Heart right ventricle (tissue), 16 donors: ENCODE results near the gene CASK. TPM values are rescaled to one million over a fixed set of nuclear protein-coding genes. Genes with fewer than 3 reads are reported as not detected.

Experiments
- ATAC-seq, 8 donors: fragments of 200-7000 bp; cut with Tn5 transposase; one replicate each; pipeline ENCODE4 v1.9.1; 2020; ENCODE audit warnings: mild to moderate bottlenecking in 8 of 8, moderate library complexity in 8 of 8, moderate number of reproducible peaks in 1 of 8
- DNase-seq, 2 donors: peaks; one replicate each; pipeline ENCODE4 v3.0.0-alpha.2; 2020
- H3K27ac ChIP-seq, 10 donors: fragments of 200-600 bp; sonication (generic) in 2 of 10; one replicate each; pipeline versions ENCODE4 v1.5.0 to v1.8.0; 2020 to 2022; ENCODE audit warnings: mild to moderate bottlenecking in 3 of 10
- H3K27me3 ChIP-seq, 7 donors: fragments of 200-600 bp; one replicate each; pipeline ENCODE4 v1.8.0; 2021 to 2022; ENCODE audit warnings: mild to moderate bottlenecking in 2 of 7
- H3K36me3 ChIP-seq, 9 donors: fragments of 200-600 bp; sonication (generic) in 1 of 9; one replicate each; pipeline versions ENCODE4 v1.5.0 to v1.8.0; 2020 to 2022; ENCODE audit warnings: mild to moderate bottlenecking in 2 of 9
- H3K4me1 ChIP-seq, 9 donors: fragments of 200-600 bp; sonication (generic) in 1 of 9; one replicate each; pipeline versions ENCODE4 v1.5.0 to v1.8.0; 2020 to 2022; ENCODE audit warnings: mild to moderate bottlenecking in 4 of 9
- H3K4me3 ChIP-seq, 10 donors: fragments of 200-600 bp; sonication (generic) in 2 of 10; one replicate each; pipeline versions ENCODE4 v1.5.0 to v1.8.0; 2020 to 2022; ENCODE audit warnings: mild to moderate bottlenecking in 7 of 10, moderate library complexity in 2 of 10
- H3K9me3 ChIP-seq, 11 donors: fragments of 200-600 bp in 10 of 11; sonication (generic) in 2 of 11; one replicate each; pipeline versions ENCODE4 v1.5.0 to v1.8.0; 2013 to 2022; ENCODE audit warnings: mild to moderate bottlenecking in 2 of 11, control low read depth in 1 of 11, moderate library complexity in 1 of 11
- WGBS, 2 donors: extraction: QIAGEN DNeasy Blood & Tissue Kit; methylation state at CpG; one replicate each; pipeline ENCODE4 v1.1.7; 2013; ENCODE audit warnings: inconsistent platforms in 1 of 2; 5-methylcytosine and 5-hydroxymethylcytosine counted together
- intact Hi-C, 10 donors: fragments of 100-400 bp; cut with DNase I; formaldehyde crosslinking; loops; one replicate each; pipeline versions ENCODE4 v1.11.1 to v1.14.2; 2022
- polyA plus RNA-seq, 2 donors: library from polyadenylated mRNA; stranded (reverse); fragments of 200-250 nt; gene quantifications; one replicate each; pipeline ENCODE4 v1.2.3, GENCODE V29; 2013
- total RNA-seq, 10 donors: library from RNA; stranded (reverse); fragmentation: NEBNext Ultra II Directional in 3 of 10; extraction: Animal tissue kit (Norgen Biotek cat#: 25700) in 3 of 10; gene quantifications; one replicate each; pipeline versions ENCODE4 v1.2.1 to v1.2.4, GENCODE V29; 2021 to 2023
- TF ChIP-seq, protein P1 (sequence below), 9 donors: fragments of 200-600 bp; sonication (generic) in 2 of 9; IDR thresholded peaks; one replicate each; pipeline versions ENCODE4 v1.5.0 to v1.8.0; 2021 to 2022; ENCODE audit warnings: antibody characterized with exemption in 9 of 9, mild to moderate bottlenecking in 5 of 9, moderate library complexity in 1 of 9
- donor health status: Arrhythmogenic right ventricular cardiomyopathy.
- donor health status: ischemic (EF 13 %, LVEDD 7.1; RV severe dilation, severe dysfunction).
- donor health status: healthy with polysubstance abuse.
- donor health status: DM: no; HTN: yes; CAD: no.
- donor health status: DM: no; HTN: no; CAD: no.
- donor health status: ischemic (EF 25% LVEDD 6.9; RV normal size, moderate dysfunction).
- donor health status: ischemic (EF 25% LVEDD 5.7; RV mildly dilated, moderate dysfunction).
- donor health status: healthy.
- donor health status: DM: yes; HTN: yes; CAD: no.
- donor health status: Ischemic cardiomyopathy.
- donor health status: ischemic (EF 35%, LVEDD 5.7; RV mildly dilated, moderate dysfunction).
- donor health status: nonischemic (EF 11% LVEDD 7.7; RV severe dilation, severe dysfunction).
- donor health status: DM: yes; HTN: yes; CAD: no.
- donor health status: PGD.
- donor health status: ischemic (EF 29% LVEDD 5.4; RV normal size, mild dysfunction).
- donor health status: nonischemic (EF 23%, LVEDD 6.1; RV moderate dilation, normal function).

The CASK gene
- total and polyA plus RNA-seq, 12 donors, result 2.2 to 20.7 (median 12.7) TPM

DNA sequence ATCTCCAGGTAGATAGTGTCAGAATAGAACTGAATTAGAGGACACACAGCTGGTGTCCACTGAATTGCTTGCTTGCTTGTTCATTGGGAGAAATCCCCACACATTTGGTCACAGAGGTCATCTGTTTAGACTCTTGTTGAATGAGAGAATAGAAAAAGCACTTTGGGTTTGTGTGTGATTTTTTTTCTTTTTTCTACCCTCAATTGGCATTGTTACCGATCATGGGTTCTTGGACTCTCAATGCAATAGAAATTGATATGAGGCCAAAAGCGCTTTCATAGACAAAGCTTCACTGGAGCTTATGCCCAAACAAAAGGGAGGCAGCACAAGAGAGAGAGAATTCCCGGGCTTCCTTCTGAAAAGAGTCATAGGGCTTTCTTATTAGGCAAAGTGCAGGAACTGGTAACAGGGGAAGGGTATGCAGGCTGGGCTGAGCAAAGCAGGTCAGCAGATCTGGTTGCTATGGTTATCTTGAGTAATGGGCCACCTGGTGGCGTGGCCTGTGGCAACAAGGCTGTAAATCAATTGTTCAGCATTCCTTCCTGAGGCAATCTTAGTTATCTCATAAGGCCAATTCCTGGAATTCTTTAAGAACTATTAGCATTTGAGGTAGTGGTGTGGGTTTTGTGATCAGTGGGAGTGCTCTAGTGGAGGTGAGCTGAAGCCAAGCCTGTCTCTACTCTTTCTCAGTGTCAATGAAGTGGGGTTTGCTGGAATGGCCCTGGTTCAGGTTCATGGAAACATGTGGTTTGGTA is 204.7 kb downstream of the CASK start:
- Histone ChIP-seq H3K27ac (no peak overlapping the region), H3K4me3 (no peak overlapping the region), H3K27me3 (peaks cover 0 to 18% (median 0%) of the 10 kb centered on the region in 7 donors), H3K9me3 (peaks cover 0 to 35% (median 0%) of the 10 kb centered on the region in 11 donors), H3K4me1 (peaks cover 0 to 18% (median 0%) of the 10 kb centered on the region in 9 donors), H3K36me3 (peaks cover 0 to 4% (median 0%) of the 10 kb centered on the region in 9 donors)
- no peak for DNase-seq
- 92 to 98% methylated on average over 4 of the region's 4 CpGs for WGBS, 2 donors
- TF ChIP-seq, protein P1, sequence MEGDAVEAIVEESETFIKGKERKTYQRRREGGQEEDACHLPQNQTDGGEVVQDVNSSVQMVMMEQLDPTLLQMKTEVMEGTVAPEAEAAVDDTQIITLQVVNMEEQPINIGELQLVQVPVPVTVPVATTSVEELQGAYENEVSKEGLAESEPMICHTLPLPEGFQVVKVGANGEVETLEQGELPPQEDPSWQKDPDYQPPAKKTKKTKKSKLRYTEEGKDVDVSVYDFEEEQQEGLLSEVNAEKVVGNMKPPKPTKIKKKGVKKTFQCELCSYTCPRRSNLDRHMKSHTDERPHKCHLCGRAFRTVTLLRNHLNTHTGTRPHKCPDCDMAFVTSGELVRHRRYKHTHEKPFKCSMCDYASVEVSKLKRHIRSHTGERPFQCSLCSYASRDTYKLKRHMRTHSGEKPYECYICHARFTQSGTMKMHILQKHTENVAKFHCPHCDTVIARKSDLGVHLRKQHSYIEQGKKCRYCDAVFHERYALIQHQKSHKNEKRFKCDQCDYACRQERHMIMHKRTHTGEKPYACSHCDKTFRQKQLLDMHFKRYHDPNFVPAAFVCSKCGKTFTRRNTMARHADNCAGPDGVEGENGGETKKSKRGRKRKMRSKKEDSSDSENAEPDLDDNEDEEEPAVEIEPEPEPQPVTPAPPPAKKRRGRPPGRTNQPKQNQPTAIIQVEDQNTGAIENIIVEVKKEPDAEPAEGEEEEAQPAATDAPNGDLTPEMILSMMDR (IDR thresholded peaks at IDR 0.05), result no peak
- intact Hi-C loops, result no loop called here
- no peak for ATAC-seq

DNA sequence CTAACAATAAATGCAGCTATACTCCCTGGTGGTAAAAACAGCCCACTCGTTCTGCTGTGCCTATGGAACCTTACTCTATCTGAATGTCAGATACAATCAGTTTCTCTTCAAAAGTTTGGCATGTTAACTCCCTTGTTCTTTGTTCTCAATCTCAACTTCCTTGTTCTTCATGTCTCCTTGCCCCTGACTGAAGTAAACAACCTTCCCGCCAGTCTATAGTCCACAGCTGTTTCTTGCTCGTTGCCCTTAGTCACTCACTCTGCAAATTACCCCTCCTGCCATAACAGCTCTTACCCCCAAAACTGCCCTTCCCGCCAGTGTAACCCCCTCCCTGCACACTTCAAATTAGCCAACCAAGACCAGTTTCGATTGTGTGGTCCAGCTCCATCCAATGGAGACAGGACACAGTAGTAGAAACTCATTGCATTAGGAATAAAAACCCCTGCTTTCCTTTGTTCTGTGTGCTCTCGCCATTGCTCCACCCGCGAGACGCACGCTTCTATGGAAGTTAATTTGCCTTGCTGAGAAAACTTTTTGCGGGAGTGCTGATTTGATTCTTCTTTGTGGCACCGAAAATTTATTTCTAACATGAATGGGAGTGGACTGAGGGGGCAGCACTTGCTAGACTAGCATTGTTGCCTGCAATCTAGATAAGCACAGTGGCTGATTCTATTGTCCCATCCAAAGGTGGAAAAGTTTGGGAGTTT is 206.4 kb downstream of the CASK start:
- Histone ChIP-seq H3K4me3 (no peak overlapping the region), H3K27ac (no peak overlapping the region), H3K27me3 (peaks cover 0 to 8% (median 0%) of the 10 kb centered on the region in 7 donors), H3K36me3 (peaks cover 0 to 4% (median 0%) of the 10 kb centered on the region in 9 donors), H3K4me1 (peaks cover 0 to 5% (median 0%) of the 10 kb centered on the region in 9 donors), H3K9me3 (peaks cover 0 to 35% (median 0%) of the 10 kb centered on the region in 11 donors)
- 91 to 96% methylated on average over 12 of the region's 12 CpGs for WGBS, 2 donors
- ATAC-seq (no peak), DNase-seq (no peak)
- intact Hi-C loops, result no loop called here
- TF ChIP-seq, protein P1 (IDR thresholded peaks at IDR 0.05), result no peak

DNA sequence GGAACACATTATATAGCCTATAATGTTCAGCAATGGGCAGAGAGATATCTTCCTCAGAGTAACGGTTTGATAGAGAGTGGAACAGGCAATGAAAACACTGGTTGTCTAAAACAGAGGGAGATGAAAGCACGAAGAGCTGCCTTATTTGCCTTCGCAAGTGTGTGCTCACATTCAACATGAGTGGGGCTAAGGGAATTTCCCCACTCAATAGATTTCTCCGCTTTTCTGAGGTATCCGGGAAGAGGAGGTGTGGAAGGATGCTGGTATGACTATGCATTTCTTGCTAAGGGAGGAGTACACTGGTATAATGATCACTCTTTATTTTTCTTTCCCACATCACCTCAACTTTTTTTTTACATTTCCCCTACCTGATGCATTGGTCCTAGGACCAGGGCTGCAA is 207.1 kb downstream of the CASK start:
- no peak for DNase-seq
- no peak for ATAC-seq
- peaks cover 0 to 35% (median 0%) of the 10 kb centered on the region in 11 donors for H3K9me3 ChIP-seq
- peaks cover 0 to 4% (median 0%) of the 10 kb centered on the region in 9 donors for H3K36me3 ChIP-seq
- H3K27ac ChIP-seq, result no peak overlapping the region
- TF ChIP-seq, protein P1 (IDR thresholded peaks at IDR 0.05), result no peak
- intact Hi-C loops, result no loop called here
- peaks cover 0 to 5% (median 0%) of the 10 kb centered on the region in 9 donors for H3K4me1 ChIP-seq
- WGBS, 2 donors, result 96 to 98% methylated on average over 5 of the region's 5 CpGs
- H3K4me3 ChIP-seq, result no peak overlapping the region
- peaks cover 0 to 8% (median 0%) of the 10 kb centered on the region in 7 donors for H3K27me3 ChIP-seq

DNA sequence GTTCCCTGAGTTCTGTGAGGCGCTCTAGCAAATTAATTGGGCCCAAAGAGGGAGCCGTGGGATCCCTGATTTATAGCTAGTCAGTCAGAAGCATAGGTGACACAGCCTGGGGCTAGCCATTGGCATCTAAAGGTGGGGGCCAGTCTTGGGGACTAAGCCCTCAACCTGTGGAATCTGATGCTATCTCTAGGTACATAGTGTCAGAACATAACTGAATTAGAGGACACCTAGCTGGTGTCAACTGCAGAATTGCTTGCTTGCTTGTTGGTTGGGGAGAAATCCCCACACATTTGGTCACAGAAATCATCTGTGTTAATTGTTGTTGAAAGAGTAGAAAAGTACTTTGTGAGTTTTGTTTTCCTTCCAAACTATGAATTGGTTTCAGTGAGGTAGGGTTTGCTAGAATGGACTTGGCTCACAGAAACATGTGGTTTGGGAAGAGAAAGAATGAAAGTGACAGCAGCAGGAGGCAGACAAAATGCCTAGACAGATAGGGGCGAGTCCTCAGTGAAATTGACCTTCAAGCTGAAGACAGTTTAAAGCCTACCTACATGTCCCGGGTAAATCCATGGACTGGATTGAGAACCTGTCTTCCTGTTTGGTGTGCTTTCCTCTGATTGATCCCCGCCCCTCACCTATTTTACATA is 212.2 kb downstream of the CASK start:
- intact Hi-C loops, result no loop called here
- Histone ChIP-seq H3K9me3 (no peaks in the 10 kb centered on the region), H3K4me3 (no peak overlapping the region), H3K27ac (no peak overlapping the region), H3K36me3 (no peaks in the 10 kb centered on the region), H3K27me3 (peaks cover 0 to 14% (median 0%) of the 10 kb centered on the region in 7 donors), H3K4me1 (peaks cover 0 to 13% (median 0%) of the 10 kb centered on the region in 9 donors)
- 96 to 97% methylated on average over 5 of the region's 5 CpGs for WGBS, 2 donors
- ATAC-seq (no peak), DNase-seq (no peak)
- TF ChIP-seq, protein P1 (IDR thresholded peaks at IDR 0.05), result no peak
